AG09319 (cell line): ENCODE measurements around the gene TMEM132E.

Experiments
- DNase-seq: peaks from one replicate; pipeline ENCODE4 v3.0.0-alpha.2; 2010; ENCODE audit warnings: low read depth; ENCODE audit errors: extremely low read depth
- CTCF ChIP-seq: IDR thresholded peaks from 2 replicates; pipeline ENCODE4 v1.5.1; 2011; ENCODE audit warnings: low read depth, mild to moderate bottlenecking, inconsistent platforms, low read length, moderate library complexity

Gene TMEM132E

GRCh38 chr17:34652021-34652555 lies 72.7 kb downstream of the TMEM132E start:
- no peak for TF ChIP-seq CTCF
- no peak for DNase-seq

GRCh38 chr17:34653511-34653910 lies 74.1 kb downstream of the TMEM132E start:
- no peak for TF ChIP-seq CTCF
- no peak for DNase-seq

- no peak for DNase-seq
Measured at GRCh38 chr17:34654276-34654880, 75.0 kb downstream of the TMEM132E start.

GRCh38 chr17:34654881-34655276 lies 75.5 kb downstream of the TMEM132E start:
- no peak for TF ChIP-seq CTCF
- DNase-seq, result no peak

More at GRCh38 chr17:34654276-34654880, 75.0 kb downstream of the TMEM132E start:
- no peak for TF ChIP-seq CTCF

GRCh38 chr17:34656801-34657200 lies 77.4 kb downstream of the TMEM132E start:
- no peak for TF ChIP-seq CTCF
- no peak for DNase-seq

GRCh38 chr17:34658811-34659560 lies 79.6 kb downstream of the TMEM132E start:
- DNase-seq, result no peak
- TF ChIP-seq CTCF, result no peak

- no peak for DNase-seq
- no peak for TF ChIP-seq CTCF
Measured at GRCh38 chr17:34663714-34664113, 84.3 kb downstream of the TMEM132E start.
